Pancreas (tissue), 10 donors: ENCODE data around the gene FRG2B. TPM values are rescaled to one million over a fixed set of nuclear protein-coding genes. Genes with fewer than 3 reads are reported as not detected.
"Not testable (repeated sequence)": the region's sequence is repeated elsewhere in the genome, so short reads cannot be mapped to it uniquely, and the experiment has no call there.

ENCODE experiments used
- ATAC-seq, 4 donors: fragments of 200-7000 bp; cut with Tn5 transposase; one replicate each; pipeline versions ENCODE4 v1.8.0 to v1.9.1; 2020; ENCODE audit warnings: mild to moderate bottlenecking in 4 of 4, moderate library complexity in 4 of 4
- DNase-seq, 6 donors: peaks; one replicate each; pipeline ENCODE4 v3.0.0-alpha.2; 2020
- FAIRE-seq: peaks from 2 replicates; lab custom pipeline; 2012; peaks lifted over from hg19 to GRCh38; lab: Jason Lieb, UNC
- H3K27ac ChIP-seq, 4 donors: fragments of 200-600 bp; sonication (generic); 1 replicate in 3 of 4; 2 replicates in 1 of 4; pipeline versions ENCODE4 v1.5.0 to v1.8.0; 2020
- H3K27me3 ChIP-seq, 4 donors: fragments of 200-600 bp; one replicate each; pipeline ENCODE4 v1.8.0; 2021
- H3K36me3 ChIP-seq, 3 donors: fragments of 200-600 bp; sonication (generic) in 1 of 3; one replicate each; pipeline versions ENCODE4 v1.5.0 to v1.8.0; 2020 to 2021
- H3K4me1 ChIP-seq, 3 donors: fragments of 200-600 bp; one replicate each; pipeline ENCODE4 v1.8.0; 2021
- H3K4me3 ChIP-seq, 4 donors: fragments of 200-600 bp; sonication (generic) in 2 of 4; one replicate each; pipeline versions ENCODE4 v1.5.0 to v1.8.0; 2020 to 2021
- H3K9me3 ChIP-seq, 4 donors: fragments of 200-600 bp; one replicate each; pipeline ENCODE4 v1.8.0; 2021
- WGBS, 2 donors: extraction: QIAGEN DNeasy Blood & Tissue Kit; methylation state at CpG; one replicate each; pipeline ENCODE4 v1.1.7; 2013; 5-methylcytosine and 5-hydroxymethylcytosine counted together
- intact Hi-C, 3 donors: fragments of 100-400 bp; cut with DNase I; formaldehyde crosslinking; loops; one replicate each; pipeline versions ENCODE4 v1.11.1 to v1.14.2; 2022
- polyA plus RNA-seq, 2 donors: library from polyadenylated mRNA; stranded (reverse); fragments of 200-250 nt; gene quantifications; one replicate each; pipeline ENCODE4 v1.2.3, GENCODE V29; 2013
- total RNA-seq, 6 donors: library from RNA; stranded (reverse); fragmentation: NEBNext Ultra II Directional in 4 of 6; extraction: Animal tissue kit (Norgen Biotek cat#: 25700) in 4 of 6; gene quantifications; one replicate each; pipeline versions ENCODE4 v1.2.1 to v1.2.4, GENCODE V29; 2021 to 2023
- TF ChIP-seq, protein P1 (sequence below), 4 donors: fragments of 200-600 bp; sonication (generic) in 3 of 4; IDR thresholded peaks; one replicate each; pipeline versions ENCODE4 v1.5.0 to v1.8.0; 2021; ENCODE audit warnings: antibody characterized with exemption in 4 of 4
- donor health status: healthy with polysubstance abuse.
- donor health status: DM: no; HTN: no; CAD: no; lungs with moderate emphysema.
- donor health status: DM: no; HTN: no; CAD: no.
- donor health status: control.
- donor health status: control.
- donor health status: Bipolar disorder and iron deficiency.
- donor health status: DM: yes; HTN: yes; CAD: no.
- donor health status: DM: no; HTN: no; CAD: no.
- donor health status: DM: no; HTN: no; CAD: no.
- donor health status: DM: yes; HTN: yes; CAD: no.

FRG2B gene
- total and polyA plus RNA-seq, 8 donors, result not detected

DNA sequence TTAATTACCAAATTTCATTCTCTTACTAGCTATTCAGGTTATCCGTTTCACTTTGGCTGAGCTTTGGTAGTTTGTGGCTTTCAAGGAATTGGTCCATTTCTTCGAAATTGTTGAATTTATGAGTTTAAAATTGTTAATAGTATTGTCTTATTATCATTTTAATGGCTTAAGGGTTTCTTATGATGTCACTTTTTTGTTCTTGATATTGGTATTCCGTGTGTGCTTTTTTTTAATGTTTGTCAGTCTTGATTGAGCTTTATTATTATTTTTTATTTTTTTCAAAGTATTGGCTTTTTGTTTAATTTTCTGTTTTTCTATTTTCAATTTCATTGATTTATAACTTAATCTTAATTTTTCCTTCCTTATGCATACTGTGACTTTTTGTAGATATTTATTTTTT, 25.9 kb downstream of the FRG2B start:
- 57 to 73% methylated on average over 3 of the region's 3 CpGs for WGBS, 2 donors
- FAIRE-seq (no peak), DNase-seq (no peak), ATAC-seq (no peak)
- Histone ChIP-seq H3K9me3 (no peaks in the 10 kb centered on the region), H3K4me1 (no peaks in the 10 kb centered on the region), H3K27ac (no peak overlapping the region), H3K27me3 (peaks cover 0 to 4% (median 0%) of the 10 kb centered on the region in 4 donors), H3K36me3 (no peaks in the 10 kb centered on the region), H3K4me3 (no peak overlapping the region)
- TF ChIP-seq, protein P1, sequence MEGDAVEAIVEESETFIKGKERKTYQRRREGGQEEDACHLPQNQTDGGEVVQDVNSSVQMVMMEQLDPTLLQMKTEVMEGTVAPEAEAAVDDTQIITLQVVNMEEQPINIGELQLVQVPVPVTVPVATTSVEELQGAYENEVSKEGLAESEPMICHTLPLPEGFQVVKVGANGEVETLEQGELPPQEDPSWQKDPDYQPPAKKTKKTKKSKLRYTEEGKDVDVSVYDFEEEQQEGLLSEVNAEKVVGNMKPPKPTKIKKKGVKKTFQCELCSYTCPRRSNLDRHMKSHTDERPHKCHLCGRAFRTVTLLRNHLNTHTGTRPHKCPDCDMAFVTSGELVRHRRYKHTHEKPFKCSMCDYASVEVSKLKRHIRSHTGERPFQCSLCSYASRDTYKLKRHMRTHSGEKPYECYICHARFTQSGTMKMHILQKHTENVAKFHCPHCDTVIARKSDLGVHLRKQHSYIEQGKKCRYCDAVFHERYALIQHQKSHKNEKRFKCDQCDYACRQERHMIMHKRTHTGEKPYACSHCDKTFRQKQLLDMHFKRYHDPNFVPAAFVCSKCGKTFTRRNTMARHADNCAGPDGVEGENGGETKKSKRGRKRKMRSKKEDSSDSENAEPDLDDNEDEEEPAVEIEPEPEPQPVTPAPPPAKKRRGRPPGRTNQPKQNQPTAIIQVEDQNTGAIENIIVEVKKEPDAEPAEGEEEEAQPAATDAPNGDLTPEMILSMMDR (IDR thresholded peaks at IDR 0.05), result no peak
- intact Hi-C loops, result no loop called here

GRCh38 chr10:133599869-133600268, 26.7 kb downstream of the FRG2B start:
- intact Hi-C loops, H3K9me3 ChIP-seq, H3K4me3 ChIP-seq, DNase-seq, H3K27ac ChIP-seq, H3K27me3 ChIP-seq, FAIRE-seq, ATAC-seq, H3K4me1 ChIP-seq, H3K36me3 ChIP-seq: not testable (repeated sequence)
- 76 to 83% methylated on average over 8 of the region's 8 CpGs for WGBS, 2 donors

DNA sequence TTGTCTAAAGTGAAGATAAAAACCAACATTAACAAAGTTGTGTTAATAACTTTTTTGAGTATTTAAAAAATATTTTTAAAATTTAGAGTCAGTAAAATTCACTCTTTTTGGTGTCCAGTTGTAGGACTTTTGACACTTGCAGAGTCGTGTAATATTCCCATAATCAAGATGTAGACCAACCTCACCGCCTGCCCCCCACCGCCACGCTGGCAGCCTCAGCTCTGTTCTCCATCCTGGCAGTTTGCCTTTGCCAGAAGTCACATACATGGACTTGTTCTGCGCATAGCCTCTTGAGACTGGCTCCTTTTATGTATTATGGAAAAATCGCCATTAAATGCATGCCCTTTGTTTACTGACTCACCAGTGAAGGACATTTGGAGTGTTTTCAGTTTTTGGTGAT, 33.9 kb downstream of the FRG2B start:
- intact Hi-C loops, result no loop called here
- ATAC-seq, result no peak
- no peaks in the 10 kb centered on the region for H3K9me3 ChIP-seq
- H3K4me3 ChIP-seq, result no peak overlapping the region
- TF ChIP-seq, protein P1 (IDR thresholded peaks at IDR 0.05), result no peak
- no peak for DNase-seq
- no peaks in the 10 kb centered on the region for H3K4me1 ChIP-seq
- H3K36me3 ChIP-seq, result no peaks in the 10 kb centered on the region
- H3K27ac ChIP-seq, result no peak overlapping the region
- peaks cover 0 to 4% (median 2%) of the 10 kb centered on the region in 4 donors for H3K27me3 ChIP-seq
- WGBS, 2 donors, result 64 to 65% methylated on average over 6 of the region's 6 CpGs
- FAIRE-seq, result no peak

GRCh38 chr10:133590970-133591359, 35.6 kb downstream of the FRG2B start:
- Histone ChIP-seq H3K27me3 (peaks cover 0 to 4% (median 0%) of the 10 kb centered on the region in 4 donors), H3K36me3 (no peaks in the 10 kb centered on the region), H3K4me1 (no peaks in the 10 kb centered on the region), H3K4me3 (no peak overlapping the region), H3K27ac (no peak overlapping the region), H3K9me3 (no peaks in the 10 kb centered on the region)
- 60 to 75% methylated on average over 10 of the region's 10 CpGs for WGBS, 2 donors
- DNase-seq (peak in 1 of 6 donors; percentile 50), FAIRE-seq (no peak), ATAC-seq (no peak)
- TF ChIP-seq, protein P1 (IDR thresholded peaks at IDR 0.05), result no peak
- intact Hi-C loops, result no loop called here

DNA sequence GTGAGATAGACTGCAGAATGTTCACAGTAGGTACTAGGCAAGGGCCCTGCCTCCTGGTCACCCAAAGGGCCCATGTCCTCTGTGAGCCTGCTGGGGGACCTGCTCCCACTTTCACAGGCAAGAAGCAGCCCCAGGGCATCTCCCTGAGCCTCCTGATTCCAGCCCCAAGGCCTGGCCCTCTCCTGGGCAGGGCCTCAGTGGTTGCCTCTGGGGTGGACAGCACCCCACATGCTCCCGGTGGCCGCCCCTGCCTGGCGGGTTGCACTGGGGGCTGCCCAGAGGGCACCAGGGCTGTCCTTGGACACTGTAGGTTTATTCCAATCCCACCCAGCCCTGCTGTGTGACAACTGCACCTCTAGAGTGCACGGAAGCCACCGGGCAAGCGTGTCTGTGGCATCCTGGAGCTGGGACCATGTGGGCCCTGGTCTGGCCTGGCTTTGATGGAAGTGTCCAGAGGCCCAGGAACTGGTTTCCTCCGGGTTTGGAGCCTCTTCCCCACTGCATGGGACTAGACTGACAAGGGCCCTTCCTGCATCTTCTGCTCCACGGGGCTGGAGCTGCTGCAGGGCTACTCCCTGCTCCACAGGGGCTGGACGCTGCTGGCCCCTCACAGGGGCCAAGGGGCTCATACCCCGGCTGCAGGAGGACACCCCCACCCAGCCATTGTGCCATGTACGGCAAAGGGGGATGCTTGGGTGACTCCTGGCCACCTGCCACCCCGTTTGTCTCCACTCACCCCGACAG, 36.2 kb downstream of the FRG2B start:
- TF ChIP-seq, protein P1 (IDR thresholded peaks at IDR 0.05), result no peak
- Histone ChIP-seq H3K4me1 (no peaks in the 10 kb centered on the region), H3K27me3 (peaks cover 0 to 4% (median 0%) of the 10 kb centered on the region in 4 donors), H3K27ac (no peak overlapping the region), H3K9me3 (no peaks in the 10 kb centered on the region), H3K4me3 (no peak overlapping the region), H3K36me3 (no peaks in the 10 kb centered on the region)
- ATAC-seq (no peak), DNase-seq (peak in 1 of 6 donors; percentile 48), FAIRE-seq (no peak)
- intact Hi-C loops, result no loop called here
- WGBS, 2 donors, result 65% methylated on average over 12 to 13 of the region's 13 CpGs

DNA sequence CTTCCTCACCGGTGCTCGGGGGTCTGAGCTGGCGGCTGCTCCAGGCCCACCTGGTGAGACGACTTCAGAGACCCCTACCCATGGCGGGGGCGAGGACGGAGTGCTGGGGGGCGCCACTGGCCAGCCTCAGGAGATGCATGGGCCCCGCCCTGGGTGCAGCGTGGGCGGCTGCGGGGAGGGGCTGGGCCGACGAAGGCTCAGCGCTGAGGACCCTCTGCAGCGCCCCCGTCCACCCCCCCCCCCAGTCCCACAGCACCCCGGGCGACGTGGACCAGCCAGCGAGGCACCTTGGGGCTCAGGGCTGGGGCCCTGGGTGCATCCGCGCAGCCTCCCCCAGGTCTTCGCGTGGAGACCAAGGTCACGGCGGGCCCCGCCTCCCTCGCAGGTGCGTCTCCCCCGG, 49.6 kb downstream of the FRG2B start:
- H3K27ac ChIP-seq, intact Hi-C loops, H3K36me3 ChIP-seq, H3K4me1 ChIP-seq, DNase-seq, FAIRE-seq, H3K4me3 ChIP-seq, H3K9me3 ChIP-seq, H3K27me3 ChIP-seq: not testable (repeated sequence)
- ATAC-seq, result peak in 2 of 4 donors; percentile 24 to 42
- WGBS, 2 donors, result 72 to 85% methylated on average over 8 to 17 of the region's 31 CpGs
